ENCODE data around the gene HOXB2.

Gene HOXB2

DNA sequence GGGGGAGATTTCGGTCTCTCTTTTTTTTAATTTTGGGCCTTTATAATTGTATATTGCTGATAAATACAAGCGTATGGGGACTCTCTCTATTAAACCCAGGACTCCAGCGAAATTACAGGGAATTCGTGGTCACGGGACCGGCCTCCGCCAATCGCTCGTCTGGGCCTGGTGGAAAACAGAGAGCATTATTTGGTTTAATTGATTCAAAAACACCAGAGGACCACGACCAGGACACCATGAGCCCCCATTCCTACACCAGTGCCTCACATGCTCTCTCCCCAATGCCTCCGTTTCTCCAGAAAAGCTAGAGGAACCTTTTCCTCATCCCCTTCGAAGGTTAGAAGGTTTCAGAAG lies at the start of gene HOXB2:
TSS of gene HOXB2 (minus strand) at position 88 of the 354 bp plus-strand sequence. CDS start 198 bp downstream, outside the sequence.
- peaks cover 12% of the 10 kb centered on the region for H3K36me3 ChIP-seq (replicated peaks; ENCODE audit: low read depth, low read length)
- H3K4me1 ChIP-seq (ENCODE audit: low read length) = peaks cover 19% of the 10 kb centered on the region
- H3K9ac ChIP-seq (ENCODE audit: low read length) = peak within 1 kb of the TSS; percentile 98
- H3K4me2 ChIP-seq (ENCODE audit: low read length) = peak within 1 kb of the TSS; percentile 69
- TF ChIP-seq, protein P1, sequence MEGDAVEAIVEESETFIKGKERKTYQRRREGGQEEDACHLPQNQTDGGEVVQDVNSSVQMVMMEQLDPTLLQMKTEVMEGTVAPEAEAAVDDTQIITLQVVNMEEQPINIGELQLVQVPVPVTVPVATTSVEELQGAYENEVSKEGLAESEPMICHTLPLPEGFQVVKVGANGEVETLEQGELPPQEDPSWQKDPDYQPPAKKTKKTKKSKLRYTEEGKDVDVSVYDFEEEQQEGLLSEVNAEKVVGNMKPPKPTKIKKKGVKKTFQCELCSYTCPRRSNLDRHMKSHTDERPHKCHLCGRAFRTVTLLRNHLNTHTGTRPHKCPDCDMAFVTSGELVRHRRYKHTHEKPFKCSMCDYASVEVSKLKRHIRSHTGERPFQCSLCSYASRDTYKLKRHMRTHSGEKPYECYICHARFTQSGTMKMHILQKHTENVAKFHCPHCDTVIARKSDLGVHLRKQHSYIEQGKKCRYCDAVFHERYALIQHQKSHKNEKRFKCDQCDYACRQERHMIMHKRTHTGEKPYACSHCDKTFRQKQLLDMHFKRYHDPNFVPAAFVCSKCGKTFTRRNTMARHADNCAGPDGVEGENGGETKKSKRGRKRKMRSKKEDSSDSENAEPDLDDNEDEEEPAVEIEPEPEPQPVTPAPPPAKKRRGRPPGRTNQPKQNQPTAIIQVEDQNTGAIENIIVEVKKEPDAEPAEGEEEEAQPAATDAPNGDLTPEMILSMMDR (IDR thresholded peaks at IDR 0.05; ENCODE audit: low read depth, low read length) = no peak
- TF ChIP-seq EZH2phosphoT487 (IDR thresholded peaks at IDR 0.05; ENCODE audit: low read depth) = no peak
- peak within 1 kb of the TSS; percentile 88 for H3K27ac ChIP-seq (ENCODE audit: low read length)
- no peaks in the 10 kb centered on the region for H3K9me3 ChIP-seq (ENCODE audit: insufficient read depth, low read length)
- H2AFZ ChIP-seq (ENCODE audit: low read depth, low read length) = no peak within 1 kb of the TSS
- peaks cover 45% of the 10 kb centered on the region for H3K79me2 ChIP-seq (ENCODE audit: low read length)
- H3K4me3 ChIP-seq (ENCODE audit: low read length) = peak within 1 kb of the TSS; percentile 90
- H3K27me3 ChIP-seq (ENCODE audit: low read depth, low read length) = no peaks in the 10 kb centered on the region
- H4K20me1 ChIP-seq (ENCODE audit: insufficient read depth, low read length) = no peaks in the 10 kb centered on the region

DNA sequence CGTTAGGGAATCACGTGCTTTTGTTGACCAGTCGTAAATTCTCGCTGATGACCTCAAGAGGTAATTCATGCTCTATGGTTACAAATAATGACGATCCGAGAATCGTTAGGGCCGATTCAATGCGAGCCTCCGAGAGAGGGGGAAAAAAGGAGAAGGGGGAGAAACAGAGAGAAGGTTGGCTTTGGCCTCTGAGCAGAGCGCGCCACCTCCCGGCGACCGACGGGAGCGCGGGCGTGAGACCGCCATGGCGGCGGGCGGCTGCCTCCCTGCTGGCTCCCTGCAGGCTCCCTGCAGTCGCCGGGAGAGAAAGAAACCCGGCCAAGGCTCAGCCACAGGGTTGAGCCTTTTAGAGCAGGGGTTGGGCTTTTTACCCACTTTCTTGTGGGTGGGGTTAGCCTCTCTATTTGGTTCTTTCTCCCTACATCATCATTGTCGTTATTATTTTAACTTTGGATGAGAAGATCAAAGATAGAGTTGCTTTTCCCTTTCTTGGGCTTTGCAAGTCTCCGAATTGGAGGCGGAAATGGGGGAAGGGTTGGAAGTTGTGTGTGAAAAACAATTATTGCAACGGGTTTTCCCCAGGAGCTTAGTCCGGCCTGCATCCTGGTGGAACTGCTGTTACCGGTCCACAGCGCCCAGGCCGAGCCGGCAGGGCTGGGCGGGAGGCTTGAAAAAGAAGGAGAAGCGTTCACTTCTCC lies 49.1 kb upstream of the HOXB2 start:
- Histone ChIP-seq H3K27me3 (ENCODE audit: low read depth, low read length) (peaks cover 26% of the 10 kb centered on the region), H3K9ac (ENCODE audit: low read length) (peak overlapping the region; percentile 12; the same call in 1 of the 2 replicates), H3K4me3 (ENCODE audit: low read length) (peak overlapping the region; percentile 68), H3K4me2 (ENCODE audit: low read length) (peak overlapping the region; percentile 80), H3K36me3 (replicated peaks; ENCODE audit: low read depth, low read length) (no peaks in the 10 kb centered on the region), H3K4me1 (ENCODE audit: low read length) (peaks cover 29% of the 10 kb centered on the region), H4K20me1 (ENCODE audit: insufficient read depth, low read length) (no peaks in the 10 kb centered on the region), H2AFZ (ENCODE audit: low read depth, low read length) (no peak overlapping the region), H3K79me2 (ENCODE audit: low read length) (peaks cover 7% of the 10 kb centered on the region; the same call in 1 of the 2 replicates), H3K27ac (ENCODE audit: low read length) (no peak overlapping the region), H3K9me3 (ENCODE audit: insufficient read depth, low read length) (no peaks in the 10 kb centered on the region)
- TF ChIP-seq, protein P1 (IDR thresholded peaks at IDR 0.05; ENCODE audit: low read depth, low read length) = peak; percentile 89
- no peak for TF ChIP-seq EZH2phosphoT487 (IDR thresholded peaks at IDR 0.05; ENCODE audit: low read depth)

DNA sequence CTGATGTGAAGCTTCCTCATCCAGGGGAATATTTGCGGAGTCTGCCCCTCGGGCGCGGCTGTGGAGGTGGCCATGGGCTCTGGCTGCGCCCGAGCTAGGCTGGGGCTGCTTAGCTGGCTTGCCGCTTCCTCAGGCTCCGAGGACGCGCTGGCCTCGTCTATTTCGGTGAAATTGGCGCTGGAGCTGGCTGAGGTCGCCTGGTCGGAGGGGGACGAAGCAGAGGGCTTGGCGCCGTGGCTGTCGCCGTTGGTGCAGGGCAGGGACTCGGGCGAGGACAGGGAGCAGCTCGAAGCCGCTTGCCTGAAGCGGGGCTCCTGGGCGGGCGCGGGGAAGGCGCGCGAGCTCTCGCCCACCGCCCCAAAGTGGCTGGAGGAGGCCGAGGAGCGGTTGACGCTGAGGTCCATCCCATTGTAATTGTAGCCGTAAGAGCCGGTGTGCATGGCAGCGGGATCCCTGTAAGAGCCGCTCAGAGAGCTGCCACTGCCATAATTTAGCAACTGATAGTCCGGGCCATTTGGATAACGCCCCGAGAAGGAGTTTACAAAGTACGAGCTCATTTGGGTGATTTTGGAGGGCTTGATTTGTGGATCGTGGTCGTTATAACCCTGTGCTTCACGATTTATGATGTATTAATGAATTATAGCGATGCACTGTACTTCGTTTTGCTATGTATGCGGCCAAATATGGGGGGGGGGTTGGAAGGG lies 48.4 kb upstream of the HOXB2 start, which contains the start of gene HOXB5:
TSS of gene HOXB5 (minus strand) at position 654 of the 704 bp plus-strand sequence. CDS start at position 557, 97 bp downstream.
- Histone ChIP-seq H3K9me3 (ENCODE audit: insufficient read depth, low read length) (no peaks in the 10 kb centered on the region), H3K9ac (ENCODE audit: low read length) (peak within 1 kb of the TSS; percentile 21; the same call in 1 of the 2 replicates), H3K36me3 (replicated peaks; ENCODE audit: low read depth, low read length) (no peaks in the 10 kb centered on the region), H3K4me1 (ENCODE audit: low read length) (peaks cover 29% of the 10 kb centered on the region), H3K27ac (ENCODE audit: low read length) (no peak within 1 kb of the TSS), H3K4me2 (ENCODE audit: low read length) (peak within 1 kb of the TSS; percentile 80), H4K20me1 (ENCODE audit: insufficient read depth, low read length) (no peaks in the 10 kb centered on the region), H3K4me3 (ENCODE audit: low read length) (peak within 1 kb of the TSS; percentile 68), H3K27me3 (ENCODE audit: low read depth, low read length) (peaks cover 26% of the 10 kb centered on the region), H3K79me2 (ENCODE audit: low read length) (peaks cover 7% of the 10 kb centered on the region; the same call in 1 of the 2 replicates), H2AFZ (ENCODE audit: low read depth, low read length) (no peak within 1 kb of the TSS)
- no peak for TF ChIP-seq EZH2phosphoT487 (IDR thresholded peaks at IDR 0.05; ENCODE audit: low read depth)
- TF ChIP-seq, protein P1 (IDR thresholded peaks at IDR 0.05; ENCODE audit: low read depth, low read length) = no peak

DNA sequence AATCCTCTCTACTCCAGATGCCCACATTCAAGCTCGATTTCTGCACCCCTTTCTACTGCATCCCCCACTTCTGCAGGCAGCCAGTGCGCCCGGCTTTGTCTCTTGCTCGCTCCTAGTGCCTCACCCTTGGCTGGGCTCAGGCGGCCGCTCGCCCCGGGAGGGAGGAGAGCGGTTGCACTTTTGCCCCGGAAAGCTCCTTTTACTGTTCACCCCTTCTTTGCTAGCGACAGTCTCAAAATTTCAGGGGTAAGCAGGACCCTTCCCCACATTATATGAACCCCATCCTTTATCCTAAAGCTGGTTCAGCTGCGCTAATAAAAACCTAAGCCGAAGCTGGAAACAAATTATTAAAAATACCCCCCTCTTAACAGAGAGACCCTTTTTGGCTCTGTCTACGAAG lies 47.7 kb upstream of the HOXB2 start:
- no peaks in the 10 kb centered on the region for H4K20me1 ChIP-seq (ENCODE audit: insufficient read depth, low read length)
- H3K79me2 ChIP-seq (ENCODE audit: low read length) = peaks cover 7% of the 10 kb centered on the region; the same call in 1 of the 2 replicates
- peaks cover 29% of the 10 kb centered on the region for H3K4me1 ChIP-seq (ENCODE audit: low read length)
- peak overlapping the region; percentile 80 for H3K4me2 ChIP-seq (ENCODE audit: low read length)
- no peaks in the 10 kb centered on the region for H3K36me3 ChIP-seq (replicated peaks; ENCODE audit: low read depth, low read length)
- no peaks in the 10 kb centered on the region for H3K9me3 ChIP-seq (ENCODE audit: insufficient read depth, low read length)
- 0 out of 2 replicates have a peak overlapping the region, but pooled peaks have one; percentile 21 for H3K9ac ChIP-seq (ENCODE audit: low read length)
- peak overlapping the region; percentile 68 for H3K4me3 ChIP-seq (ENCODE audit: low read length)
- H3K27me3 ChIP-seq (ENCODE audit: low read depth, low read length) = peaks cover 32% of the 10 kb centered on the region
- no peak overlapping the region for H2AFZ ChIP-seq (ENCODE audit: low read depth, low read length)
- H3K27ac ChIP-seq (ENCODE audit: low read length) = no peak overlapping the region
- TF ChIP-seq, protein P1 (IDR thresholded peaks at IDR 0.05; ENCODE audit: low read depth, low read length) = no peak
- TF ChIP-seq EZH2phosphoT487 (IDR thresholded peaks at IDR 0.05; ENCODE audit: low read depth) = no peak

All from OCI-LY3 (cell line).